K562 (cell line): ENCODE results near the gene URAD. TPM values are rescaled to one million over a fixed set of nuclear protein-coding genes. Genes with fewer than 3 reads are reported as not detected.

ENCODE experiments used
- CXXC5 ChIP-seq: fragments of 250-450 bp; sonication (Bioruptor Pico); IDR thresholded peaks from 2 replicates; pipeline ENCODE4 v1.8.0; 2022; ENCODE audit warnings: inconsistent platforms, mild to moderate bottlenecking, moderate library complexity
- DMBX1 ChIP-seq: fragments of 250-450 bp; sonication (Bioruptor Pico); IDR thresholded peaks from 2 replicates; pipeline ENCODE4 v1.8.0; 2022; ENCODE audit warnings: inconsistent platforms, mild to moderate bottlenecking, moderate library complexity, borderline replicate concordance
- EZH2 ChIP-seq: IDR thresholded peaks from 2 replicates; pipeline ENCODE4 v1.6.1; 2012; ENCODE audit warnings: low read depth, mild to moderate bottlenecking, inconsistent platforms, low read length, borderline replicate concordance
- HNRNPL ChIP-seq: fragments of 200-400 bp; formaldehyde crosslinking; IDR thresholded peaks from 2 replicates; pipeline ENCODE4 v1.6.1; 2017; ENCODE audit warnings: low read depth, mild to moderate bottlenecking, low read length
- PPARD ChIP-seq: fragments of 250-450 bp; sonication (Bioruptor Pico); IDR thresholded peaks from 2 replicates; pipeline ENCODE4 v1.8.0; 2022; ENCODE audit warnings: inconsistent platforms, mild to moderate bottlenecking, moderate library complexity
- RBM15 ChIP-seq: fragments of 200-400 bp; formaldehyde crosslinking; IDR thresholded peaks from 2 replicates; pipeline ENCODE4 v1.6.1; 2018; ENCODE audit warnings: mild to moderate bottlenecking, low read length, moderate library complexity; ENCODE audit not compliant: insufficient read depth
- SOX6 ChIP-seq: fragments of 450-650 bp; IDR thresholded peaks from 2 replicates; pipeline ENCODE4 v1.6.1; 2014; ENCODE audit warnings: mild to moderate bottlenecking
- ZBED1 ChIP-seq: IDR thresholded peaks from 2 replicates; pipeline ENCODE4 v1.6.1; 2014
- ZFX ChIP-seq: sonication (generic); formaldehyde crosslinking; IDR thresholded peaks from 2 replicates; pipeline ENCODE4 v1.8.0; 2022; ENCODE audit warnings: mild to moderate bottlenecking, missing genetic modification reagents, moderate library complexity
- ZNF324 ChIP-seq: fragments of 250-450 bp; sonication (Bioruptor Pico); IDR thresholded peaks from 2 replicates; pipeline ENCODE4 v1.4.0; 2020; ENCODE audit warnings: mild to moderate bottlenecking
- polyA plus RNA-seq, 8 experiments: library from polyadenylated mRNA; depleted of rRNA in 4 of 8; stranded (reverse) in 5 of 8; unstranded in 3 of 8; fragments of >200 nt; fragmentation: Nextera tagmentation in 2 of 8; fragmentation: Illumina TruSeq in 1 of 8; extraction: Ambion mirVana in 2 of 8; extraction: Trizol in 1 of 8; gene quantifications; 2 replicates each; pipeline versions ENCODE4 v1.2.1 to v1.2.3, GENCODE V29; 2011 to 2014; ENCODE audit warnings: inconsistent platforms in 1 of 8, missing spikeins in 1 of 8
- total RNA-seq, 7 experiments: library from RNA; depleted of rRNA in 6 of 7; stranded (reverse); fragments of >200 nt in 6 of 7; fragmentation: Illumina TruSeq in 2 of 7; extraction: Trizol in 2 of 7; gene quantifications; 2 replicates each; pipeline versions ENCODE4 v1.2.1 to v1.2.3, GENCODE V29; 2011 to 2021; ENCODE audit warnings: low replicate concordance in 1 of 7
- TF ChIP-seq, protein P1 (sequence below), 2 experiments: fragments of 450-650 bp in 1 of 2; sonication (generic) in 1 of 2; formaldehyde crosslinking in 1 of 2; IDR thresholded peaks; 2 replicates each; pipeline versions ENCODE4 v1.7.1 to v1.9.0; 2016 to 2022; ENCODE audit warnings: inconsistent platforms in 1 of 2, mild to moderate bottlenecking in 1 of 2, missing genetic modification reagents in 1 of 2

Gene URAD
- total and polyA plus RNA-seq, 9 of the 15 experiments (the other 6 are each of a cell fraction or from before 2014, with no cell fraction given) = not detected

DNA sequence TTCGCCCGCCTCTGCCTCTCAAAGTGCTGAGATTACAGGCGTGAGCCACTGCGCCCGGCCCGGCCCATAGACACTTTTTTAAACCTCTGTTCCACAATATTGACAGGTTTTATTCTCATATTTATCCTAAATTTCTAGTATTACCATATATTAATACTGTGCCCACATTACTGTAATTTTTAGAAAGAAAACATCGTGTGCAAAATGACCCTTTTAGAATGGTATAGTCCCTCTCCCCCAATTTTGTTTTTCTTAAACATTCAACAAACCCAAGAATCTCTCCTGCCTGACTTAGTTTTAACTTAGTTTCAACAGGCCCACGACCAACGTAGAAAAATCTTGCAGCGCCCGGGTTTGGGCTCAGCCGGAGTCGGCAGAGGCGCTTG is 28.5 kb downstream of the URAD start (continued):
- TF ChIP-seq, protein P1, sequence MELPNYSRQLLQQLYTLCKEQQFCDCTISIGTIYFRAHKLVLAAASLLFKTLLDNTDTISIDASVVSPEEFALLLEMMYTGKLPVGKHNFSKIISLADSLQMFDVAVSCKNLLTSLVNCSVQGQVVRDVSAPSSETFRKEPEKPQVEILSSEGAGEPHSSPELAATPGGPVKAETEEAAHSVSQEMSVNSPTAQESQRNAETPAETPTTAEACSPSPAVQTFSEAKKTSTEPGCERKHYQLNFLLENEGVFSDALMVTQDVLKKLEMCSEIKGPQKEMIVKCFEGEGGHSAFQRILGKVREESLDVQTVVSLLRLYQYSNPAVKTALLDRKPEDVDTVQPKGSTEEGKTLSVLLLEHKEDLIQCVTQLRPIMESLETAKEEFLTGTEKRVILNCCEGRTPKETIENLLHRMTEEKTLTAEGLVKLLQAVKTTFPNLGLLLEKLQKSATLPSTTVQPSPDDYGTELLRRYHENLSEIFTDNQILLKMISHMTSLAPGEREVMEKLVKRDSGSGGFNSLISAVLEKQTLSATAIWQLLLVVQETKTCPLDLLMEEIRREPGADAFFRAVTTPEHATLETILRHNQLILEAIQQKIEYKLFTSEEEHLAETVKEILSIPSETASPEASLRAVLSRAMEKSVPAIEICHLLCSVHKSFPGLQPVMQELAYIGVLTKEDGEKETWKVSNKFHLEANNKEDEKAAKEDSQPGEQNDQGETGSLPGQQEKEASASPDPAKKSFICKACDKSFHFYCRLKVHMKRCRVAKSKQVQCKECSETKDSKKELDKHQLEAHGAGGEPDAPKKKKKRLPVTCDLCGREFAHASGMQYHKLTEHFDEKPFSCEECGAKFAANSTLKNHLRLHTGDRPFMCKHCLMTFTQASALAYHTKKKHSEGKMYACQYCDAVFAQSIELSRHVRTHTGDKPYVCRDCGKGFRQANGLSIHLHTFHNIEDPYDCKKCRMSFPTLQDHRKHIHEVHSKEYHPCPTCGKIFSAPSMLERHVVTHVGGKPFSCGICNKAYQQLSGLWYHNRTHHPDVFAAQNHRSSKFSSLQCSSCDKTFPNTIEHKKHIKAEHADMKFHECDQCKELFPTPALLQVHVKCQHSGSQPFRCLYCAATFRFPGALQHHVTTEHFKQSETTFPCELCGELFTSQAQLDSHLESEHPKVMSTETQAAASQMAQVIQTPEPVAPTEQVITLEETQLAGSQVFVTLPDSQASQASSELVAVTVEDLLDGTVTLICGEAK (IDR thresholded peaks at IDR 0.05) = no peak
- TF ChIP-seq, protein P1 (CRISPR knock-in tag; IDR thresholded peaks at IDR 0.05) = no peak
- TF ChIP-seq ZBED1 (no peak), ZFX (no peak), PPARD (CRISPR knock-in tag) (no peak), RBM15 (no peak), SOX6 (no peak), ZNF324 (CRISPR knock-in tag) (no peak), CXXC5 (CRISPR knock-in tag) (no peak), HNRNPL (no peak), DMBX1 (CRISPR knock-in tag) (no peak), EZH2 (no peak)
